Measurements from ENCODE around the gene FAM120B.

The FAM120B gene

GRCh38 chr6:170292407-170293158 is 14.0 kb upstream of the FAM120B start:
- H4K20me1 ChIP-seq, result peaks cover 28 to 95% (median 92%) of the 10 kb centered on the region in 11 experiments; a peak in 21 of 22 replicates
- TF ChIP-seq Cebpa-rat (IDR thresholded peaks at IDR 0.05), result no peak
- peak overlapping the region in 2 of 10 experiments; percentile 70 to 75; a peak in 4 of 20 replicates for H3K4me3 ChIP-seq
- peak overlapping the region in 1 of 11 experiments; percentile 78; a peak in 1 of 22 replicates for H3K9ac ChIP-seq
- peaks cover 96 to 100% (median 100%) of the 10 kb centered on the region in 11 experiments for H3K27me3 ChIP-seq
- no peaks in the 10 kb centered on the region; a peak in 1 of 22 replicates for H3K9me3 ChIP-seq (replicated peaks in 1 of 11)
- peak overlapping the region in 6 of 11 experiments; percentile 10 to 100 (median 92); a peak in 10 of 22 replicates for H3K4me2 ChIP-seq
- H3K36me3 ChIP-seq, result peaks cover 0 to 19% (median 0%) of the 10 kb centered on the region in 11 experiments; a peak in 4 of 22 replicates
- H3K27ac ChIP-seq, result no peak overlapping the region
- H3K4me1 ChIP-seq, result peaks cover 51 to 80% (median 62%) of the 10 kb centered on the region in 10 experiments

- Histone ChIP-seq H3K27ac (no peak overlapping the region), H3K36me3 (peaks cover 0 to 9% (median 0%) of the 10 kb centered on the region in 11 experiments; a peak in 3 of 22 replicates), H3K27me3 (peaks cover 96 to 100% (median 100%) of the 10 kb centered on the region in 11 experiments), H3K4me2 (peak overlapping the region in 5 of 11 experiments; percentile 14 to 100 (median 89); a peak in 8 of 22 replicates), H3K9ac (no peak overlapping the region), H4K20me1 (peaks cover 18 to 93% (median 84%) of the 10 kb centered on the region in 11 experiments; a peak in 21 of 22 replicates), H3K9me3 (replicated peaks in 1 of 11) (no peaks in the 10 kb centered on the region; a peak in 1 of 22 replicates), H3K4me3 (peak overlapping the region in 3 of 10 experiments; percentile 4 to 75 (median 70); a peak in 3 of 20 replicates), H3K4me1 (peaks cover 49 to 74% (median 58%) of the 10 kb centered on the region in 10 experiments)
- TF ChIP-seq Cebpa-rat (IDR thresholded peaks at IDR 0.05), result no peak
Measured at GRCh38 chr6:170293341-170294231, 13.0 kb upstream of the FAM120B start.

GRCh38 chr6:170294298-170294730 is 12.2 kb upstream of the FAM120B start:
- H3K4me2 ChIP-seq, result peak overlapping the region in 2 of 11 experiments; percentile 89 to 96; a peak in 3 of 22 replicates
- peaks cover 96 to 100% (median 100%) of the 10 kb centered on the region in 11 experiments for H3K27me3 ChIP-seq
- H3K36me3 ChIP-seq, result peaks cover 0 to 2% (median 0%) of the 10 kb centered on the region in 11 experiments; a peak in 3 of 22 replicates
- H3K9me3 ChIP-seq (replicated peaks in 1 of 11), result no peaks in the 10 kb centered on the region; a peak in 2 of 22 replicates
- peaks cover 11 to 89% (median 77%) of the 10 kb centered on the region in 11 experiments; a peak in 21 of 22 replicates for H4K20me1 ChIP-seq
- peaks cover 41 to 72% (median 51%) of the 10 kb centered on the region in 10 experiments for H3K4me1 ChIP-seq
- H3K27ac ChIP-seq, result no peak overlapping the region
- no peak for TF ChIP-seq Cebpa-rat (IDR thresholded peaks at IDR 0.05)
- H3K4me3 ChIP-seq, result no peak overlapping the region
- H3K9ac ChIP-seq, result no peak overlapping the region

GRCh38 chr6:170294813-170295509 is 11.6 kb upstream of the FAM120B start:
- Histone ChIP-seq H4K20me1 (peaks cover 4 to 83% (median 71%) of the 10 kb centered on the region in 11 experiments; a peak in 20 of 22 replicates), H3K27ac (no peak overlapping the region), H3K4me1 (peaks cover 35 to 66% (median 44%) of the 10 kb centered on the region in 10 experiments), H3K4me3 (peak overlapping the region; percentile 43 to 71 (median 58)), H3K27me3 (peaks cover 96 to 100% (median 100%) of the 10 kb centered on the region in 11 experiments), H3K36me3 (no peaks in the 10 kb centered on the region), H3K4me2 (peak overlapping the region; percentile 89 to 95 (median 94)), H3K9ac (peak overlapping the region in 9 of 11 experiments; percentile 12 to 62 (median 45); a peak in 12 of 22 replicates), H3K9me3 (replicated peaks in 1 of 11) (peaks cover under 1 to 3% (median 1%) of the 10 kb centered on the region in 11 experiments; a peak in 9 of 22 replicates)
- TF ChIP-seq Cebpa-rat (IDR thresholded peaks at IDR 0.05), result no peak

- Histone ChIP-seq H3K9ac (peak overlapping the region in 9 of 11 experiments; percentile 12 to 62 (median 45); a peak in 13 of 22 replicates), H3K9me3 (replicated peaks in 1 of 11) (peaks cover 8 to 11% (median 9%) of the 10 kb centered on the region in 11 experiments), H3K4me1 (peaks cover 33 to 65% (median 40%) of the 10 kb centered on the region in 10 experiments), H3K27me3 (peaks cover 95 to 100% (median 100%) of the 10 kb centered on the region in 11 experiments), H3K4me3 (peak overlapping the region; percentile 43 to 71 (median 58)), H4K20me1 (peaks cover 0 to 75% (median 63%) of the 10 kb centered on the region in 11 experiments; a peak in 19 of 22 replicates), H3K36me3 (no peaks in the 10 kb centered on the region; a peak in 1 of 22 replicates), H3K27ac (no peak overlapping the region), H3K4me2 (peak overlapping the region; percentile 89 to 95 (median 94))
- no peak for TF ChIP-seq Cebpa-rat (IDR thresholded peaks at IDR 0.05)
Measured at GRCh38 chr6:170295510-170296422, 10.8 kb upstream of the FAM120B start.

GRCh38 chr6:170296423-170296745 is 10.2 kb upstream of the FAM120B start:
- Histone ChIP-seq H3K4me2 (peak overlapping the region; percentile 89 to 95 (median 94)), H3K4me3 (peak overlapping the region; percentile 43 to 71 (median 58)), H3K27me3 (peaks cover 89 to 100% (median 96%) of the 10 kb centered on the region in 11 experiments), H3K9me3 (replicated peaks in 1 of 11) (peaks cover 14 to 18% (median 15%) of the 10 kb centered on the region in 11 experiments), H4K20me1 (peaks cover 0 to 71% (median 59%) of the 10 kb centered on the region in 11 experiments; a peak in 19 of 22 replicates), H3K27ac (no peak overlapping the region), H3K4me1 (peaks cover 30 to 62% (median 38%) of the 10 kb centered on the region in 10 experiments), H3K36me3 (peaks cover 0 to 5% (median 0%) of the 10 kb centered on the region in 11 experiments; a peak in 1 of 22 replicates), H3K9ac (peak overlapping the region in 4 of 11 experiments; percentile 21 to 47 (median 30); a peak in 4 of 22 replicates)
- TF ChIP-seq Cebpa-rat (IDR thresholded peaks at IDR 0.05), result no peak
